B cell (primary cell): Measurements from ENCODE around the gene PXK. TPM values are rescaled to one million over a fixed set of nuclear protein-coding genes. Genes with fewer than 3 reads are reported as not detected.

Source experiments
- ATAC-seq: fragments of 200-7000 bp; cut with Tn5 transposase; one replicate; pipeline ENCODE4 v1.10.0; 2021; ENCODE audit warnings: low read depth, mild to moderate bottlenecking, moderate number of reproducible peaks, moderate library complexity
- CTCF ChIA-PET: fragments of 350-600 bp; sonication (Branson Sonifier 250); formaldehyde crosslinking; loops from one replicate; lab custom pipeline; 2021; ENCODE audit warnings: antibody characterized with exemption, inconsistent platforms; lab: Charles Lee
- POLR2A ChIA-PET: fragments of 350-600 bp; sonication (Branson Sonifier 250); formaldehyde crosslinking; loops from one replicate; lab custom pipeline; 2021; ENCODE audit warnings: antibody characterized with exemption; lab: Charles Lee
- DNase-seq: peaks from one replicate; pipeline ENCODE4 v3.0.0; 2013
- H2AFZ ChIP-seq: 2 replicates; pipeline ENCODE4 v1.6.1; 2012; ENCODE audit warnings: mild to moderate bottlenecking, low read depth, low read length; ENCODE audit not compliant: insufficient read depth, poor library complexity, severe bottlenecking
- H3K27ac ChIP-seq, 2 donors: 1 replicate in 1 of 2; 2 replicates in 1 of 2; pipeline ENCODE4 v1.5.1; 2012 to 2013; ENCODE audit warnings: low read length in 2 of 2, mild to moderate bottlenecking in 2 of 2, moderate library complexity in 1 of 2
- H3K27me3 ChIP-seq, 4 experiments: fragments of 200-600 bp in 1 of 4; sonication (generic) in 1 of 4; replicated peaks in 1 of 4; 1 replicate in 2 of 4; 2 replicates in 2 of 4; pipeline versions ENCODE4 v1.6.1 to v1.7.0; 2013 to 2016; ENCODE audit warnings: low read length in 3 of 4, mild to moderate bottlenecking in 2 of 4, mixed read lengths in 1 of 4, moderate library complexity in 1 of 4; ENCODE audit not compliant: insufficient read depth in 4 of 4, control insufficient read depth in 3 of 4; ENCODE audit errors: control extremely low read depth in 1 of 4
- H3K36me3 ChIP-seq, 2 experiments: replicated peaks in 1 of 2; 1 replicate in 1 of 2; 2 replicates in 1 of 2; pipeline versions ENCODE4 v1.6.1 to v1.7.1; 2013; ENCODE audit warnings: low read length in 1 of 2; ENCODE audit not compliant: insufficient read depth in 2 of 2, control insufficient read depth in 1 of 2; ENCODE audit errors: control extremely low read depth in 1 of 2, extremely low read depth in 1 of 2
- H3K4me1 ChIP-seq, 2 donors: fragments of 200-600 bp in 1 of 2; sonication (generic) in 1 of 2; 1 replicate in 1 of 2; 2 replicates in 1 of 2; pipeline versions ENCODE4 v1.5.1 to v1.6.1; 2013 to 2017; ENCODE audit warnings: low read length in 2 of 2; ENCODE audit not compliant: control insufficient read depth in 2 of 2, insufficient read depth in 2 of 2
- H3K4me2 ChIP-seq: replicated peaks from 2 replicates; pipeline ENCODE3; 2012; ENCODE audit warnings: mild to moderate bottlenecking, low read depth, low read length; ENCODE audit not compliant: poor library complexity, severe bottlenecking
- H3K4me3 ChIP-seq, 5 experiments: fragments of 200-600 bp in 1 of 5; sonication (generic) in 1 of 5; 1 replicate in 3 of 5; 2 replicates in 2 of 5; pipeline versions ENCODE4 v1.5.1 to v1.7.0; 2011 to 2016; ENCODE audit warnings: low read length in 4 of 5, mild to moderate bottlenecking in 4 of 5, low read depth in 2 of 5, control low read depth in 1 of 5, moderate library complexity in 1 of 5; ENCODE audit not compliant: insufficient read depth in 1 of 5; ENCODE audit errors: control extremely low read depth in 1 of 5, extremely low read depth in 1 of 5
- H3K79me2 ChIP-seq: fragments of 200-600 bp; sonication (generic); one replicate; pipeline ENCODE4 v1.6.0; 2016; ENCODE audit warnings: low read length; ENCODE audit not compliant: control insufficient read depth, insufficient read depth
- H3K9ac ChIP-seq: fragments of 200-600 bp; sonication (generic); 2 replicates; pipeline ENCODE4 v1.6.1; 2017; ENCODE audit warnings: mild to moderate bottlenecking, low read length, moderate library complexity
- H3K9me3 ChIP-seq, 3 donors: one replicate each; pipeline versions ENCODE4 v1.6.1 to v1.7.1; 2013; ENCODE audit warnings: low read length in 2 of 3; ENCODE audit not compliant: control insufficient read depth in 2 of 3, insufficient read depth in 1 of 3; ENCODE audit errors: control extremely low read depth in 1 of 3
- H4K20me1 ChIP-seq: 2 replicates; pipeline ENCODE4 v1.6.0; 2012; ENCODE audit warnings: mild to moderate bottlenecking, low read length; ENCODE audit not compliant: insufficient read depth, control insufficient read depth, poor library complexity, severe bottlenecking
- H3K27ac Mint-ChIP-seq: one replicate; pipeline ENCODE4 v1.8.0; 2021; ENCODE audit warnings: mixed read lengths
- H3K27me3 Mint-ChIP-seq: one replicate; pipeline ENCODE4 v1.8.0; 2021; ENCODE audit warnings: mixed read lengths
- H3K4me1 Mint-ChIP-seq: one replicate; pipeline ENCODE4 v1.8.0; 2021; ENCODE audit warnings: mixed read lengths
- H3K4me3 Mint-ChIP-seq: one replicate; pipeline ENCODE4 v1.8.0; 2021; ENCODE audit warnings: mixed read lengths
- H3K9me3 Mint-ChIP-seq: one replicate; pipeline ENCODE4 v1.8.0; 2022; ENCODE audit warnings: mixed read lengths; ENCODE audit not compliant: insufficient read depth
- EZH2 ChIP-seq: IDR thresholded peaks from 2 replicates; pipeline ENCODE4 v1.6.1; 2012; ENCODE audit warnings: borderline replicate concordance, low read depth, mild to moderate bottlenecking, moderate library complexity, low read length; ENCODE audit not compliant: insufficient read depth, poor library complexity, severe bottlenecking
- WGBS: methylation state at CpG from one replicate; pipeline ENCODE4 v1.1.5; 2013; ENCODE audit warnings: missing lambda C conversion rate; ENCODE audit not compliant: insufficient coverage; 5-methylcytosine and 5-hydroxymethylcytosine counted together
- intact Hi-C: fragments of 100-400 bp; cut with micrococcal nuclease; formaldehyde crosslinking; loops from one replicate; pipeline ENCODE4 v1.10.0; 2022
- polyA plus RNA-seq: library from polyadenylated mRNA; depleted of rRNA; stranded (reverse); fragments of >200 nt; gene quantifications from 2 replicates; pipeline ENCODE4 v1.2.3, GENCODE V29; 2012
- small RNA-seq: library from RNA; depleted of rRNA; stranded (forward); fragments of <200 nt; gene quantifications from one replicate; pipeline ENCODE3, GENCODE V24; 2012; ENCODE audit warnings: low replicate concordance, low read depth; ENCODE audit not compliant: insufficient read length
- total RNA-seq, 2 donors: library from RNA; stranded (reverse); fragments of 120-200 nt in 1 of 2; gene quantifications; 1 replicate in 1 of 2; 2 replicates in 1 of 2; pipeline versions ENCODE4 v1.2.3 to v1.2.4, GENCODE V29; 2013 to 2022
- TF ChIP-seq, protein P1 (sequence below): fragments of 200-600 bp; IDR thresholded peaks from one replicate; pipeline ENCODE4 v1.8.0; 2022; ENCODE audit warnings: antibody characterized with exemption, mild to moderate bottlenecking

Gene PXK
- total and polyA plus RNA-seq, 2 donors (not counting 1 experiment from before 2014, with no cell fraction given): 46.8 to 104 TPM

DNA sequence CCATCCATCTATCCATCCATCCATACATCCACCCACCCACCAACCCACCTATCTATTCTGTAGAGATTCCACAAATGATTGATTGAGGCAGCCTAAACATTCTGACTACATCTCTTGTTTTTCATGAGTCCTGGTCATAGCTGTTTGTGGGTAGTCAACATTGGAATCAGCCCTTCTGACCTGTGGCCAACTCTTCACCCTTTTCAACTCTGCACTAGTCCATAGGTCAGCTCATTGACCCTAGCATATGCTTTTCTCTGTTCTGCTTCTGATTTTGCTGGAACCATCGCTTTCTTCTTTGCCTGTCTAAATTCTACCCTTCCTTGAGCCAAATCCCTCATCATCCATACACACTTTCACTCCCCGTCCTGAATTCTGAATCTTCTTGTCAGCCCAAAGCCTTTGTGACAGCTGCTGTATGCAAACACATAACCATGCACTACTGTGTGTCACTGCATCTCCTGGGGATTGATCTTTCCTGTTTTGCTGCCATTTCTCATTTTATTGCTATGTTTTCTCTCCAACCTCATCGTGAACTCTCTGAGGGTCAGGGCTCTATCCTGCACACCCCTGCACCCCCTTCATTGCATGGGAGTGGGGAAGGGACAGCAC is 142.4 kb downstream of the PXK start:
- Mint-ChIP-seq H3K4me3 (peak overlapping the region; percentile 76), H3K27me3 (no peaks in the 10 kb centered on the region), H3K27ac (peak overlapping the region; percentile 75), H3K4me1 (peaks cover 27% of the 10 kb centered on the region), H3K9me3 (no peaks in the 10 kb centered on the region)
- H3K4me1 ChIP-seq: peaks cover 20 to 26% of the 10 kb centered on the region in 2 donors
- WGBS: 46% methylated on average over 2 of the region's 3 CpGs
- H3K9me3 ChIP-seq: no peaks in the 10 kb centered on the region
- ChIA-PET POLR2A (interaction anchor here (1.1 kb wide), 1 partner anchor 42 kb away, joined by 3 read pairs; no protein-coding TSS in a partner anchor), CTCF (interaction anchor here (1.3 to 1.4 kb wide), 3 partner anchors 16 to 167 kb away, joined by 4 to 5 read pairs (median 5); partner anchors contain the start of gene KCTD6)
- H3K79me2 ChIP-seq: no peaks in the 10 kb centered on the region
- H2AFZ ChIP-seq: peak overlapping the region; percentile 44
- peak overlapping the region; percentile 51 for H3K4me2 ChIP-seq
- intact Hi-C loops: loop anchor here (2.0 kb wide), 1 partner anchor 16 kb away; no protein-coding TSS in a partner anchor
- TF ChIP-seq, protein P1, sequence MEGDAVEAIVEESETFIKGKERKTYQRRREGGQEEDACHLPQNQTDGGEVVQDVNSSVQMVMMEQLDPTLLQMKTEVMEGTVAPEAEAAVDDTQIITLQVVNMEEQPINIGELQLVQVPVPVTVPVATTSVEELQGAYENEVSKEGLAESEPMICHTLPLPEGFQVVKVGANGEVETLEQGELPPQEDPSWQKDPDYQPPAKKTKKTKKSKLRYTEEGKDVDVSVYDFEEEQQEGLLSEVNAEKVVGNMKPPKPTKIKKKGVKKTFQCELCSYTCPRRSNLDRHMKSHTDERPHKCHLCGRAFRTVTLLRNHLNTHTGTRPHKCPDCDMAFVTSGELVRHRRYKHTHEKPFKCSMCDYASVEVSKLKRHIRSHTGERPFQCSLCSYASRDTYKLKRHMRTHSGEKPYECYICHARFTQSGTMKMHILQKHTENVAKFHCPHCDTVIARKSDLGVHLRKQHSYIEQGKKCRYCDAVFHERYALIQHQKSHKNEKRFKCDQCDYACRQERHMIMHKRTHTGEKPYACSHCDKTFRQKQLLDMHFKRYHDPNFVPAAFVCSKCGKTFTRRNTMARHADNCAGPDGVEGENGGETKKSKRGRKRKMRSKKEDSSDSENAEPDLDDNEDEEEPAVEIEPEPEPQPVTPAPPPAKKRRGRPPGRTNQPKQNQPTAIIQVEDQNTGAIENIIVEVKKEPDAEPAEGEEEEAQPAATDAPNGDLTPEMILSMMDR: no peak
- TF ChIP-seq EZH2: no peak
- H3K27me3 ChIP-seq: no peaks in the 10 kb centered on the region
- ATAC-seq: peak; percentile 81
- peak overlapping the region; percentile 1 to 40 for H3K27ac ChIP-seq
- H3K9ac ChIP-seq: peak overlapping the region; percentile 42
- H4K20me1 ChIP-seq: no peaks in the 10 kb centered on the region
- peak overlapping the region in 2 of 5 experiments; percentile 2 to 4 for H3K4me3 ChIP-seq
- H3K36me3 ChIP-seq: no peaks in the 10 kb centered on the region
- DNase-seq: peak; percentile 24

Small RNA genes within 50 kb of the gene (small RNA-seq; reads per million reads assigned to genes)
- gene AC098479.1: not detected

Other genes starting within 250 kb of the PXK start
- gene DNASE1L3, start 121.9 kb upstream of the PXK start, total RNA-seq: 0.39 and 1.1 TPM in 2 replicates
- 0.66 and 2.6 TPM in 2 replicates for gene DNASE1L3, start 121.9 kb upstream of the PXK start, polyA plus RNA-seq
- gene ABHD6, start 95.1 kb upstream of the PXK start, total RNA-seq: 22.2 and 24.2 TPM in 2 replicates
- gene ABHD6, start 95.1 kb upstream of the PXK start, polyA plus RNA-seq: 4.5 and 6.0 TPM in 2 replicates
- 17.9 and 18.3 TPM in 2 replicates for gene RPP14, start 26.6 kb upstream of the PXK start, total RNA-seq
- gene RPP14, start 26.6 kb upstream of the PXK start, polyA plus RNA-seq: 4.7 and 10.4 TPM in 2 replicates
- gene HTD2, start 26.4 kb upstream of the PXK start, total RNA-seq: 8.8 and 9.3 TPM in 2 replicates
- gene HTD2, start 26.4 kb upstream of the PXK start, polyA plus RNA-seq: 4.2 and 6.3 TPM in 2 replicates
- 59.0 and 67.2 TPM in 2 replicates for gene PDHB, start 100.9 kb downstream of the PXK start, total RNA-seq
- 20.5 and 21.7 TPM in 2 replicates for gene PDHB, start 100.9 kb downstream of the PXK start, polyA plus RNA-seq
- gene KCTD6, start 159.2 kb downstream of the PXK start, total RNA-seq: 14.6 and 16.8 TPM in 2 replicates
- gene KCTD6, start 159.2 kb downstream of the PXK start, polyA plus RNA-seq: 7.4 and 12.5 TPM in 2 replicates
- gene ACOX2, start 204.3 kb downstream of the PXK start, total RNA-seq: not detected in 2 replicates
- gene ACOX2, start 204.3 kb downstream of the PXK start, polyA plus RNA-seq: not detected in 2 replicates
- not detected in 2 replicates for gene FAM107A, start 244.5 kb downstream of the PXK start, total RNA-seq
- gene FAM107A, start 244.5 kb downstream of the PXK start, polyA plus RNA-seq: not detected in 2 replicates